Glomerular visceral epithelial cell (primary cell): Measurements from ENCODE around the gene EPS8L3.
"Not testable (repeated sequence)": the region's sequence is repeated elsewhere in the genome, so short reads cannot be mapped to it uniquely, and the experiment has no call there.

Source experiments
- DNase-seq: peaks from one replicate; pipeline ENCODE4 v3.0.0-alpha.2; 2016; ENCODE audit errors: extremely low spot score

EPS8L3 gene

GRCh38 chr1:109780982-109781381 lies 17.3 kb upstream of the EPS8L3 start:
- no peak for DNase-seq

GRCh38 chr1:109777980-109778625 lies 14.4 kb upstream of the EPS8L3 start:
- no peak for DNase-seq

- no peak for DNase-seq
Observed at GRCh38 chr1:109777436-109777835, 13.7 kb upstream of the EPS8L3 start.

GRCh38 chr1:109776911-109777310 lies 13.2 kb upstream of the EPS8L3 start:
- DNase-seq = peak; percentile 84

- DNase-seq = no peak
Observed at GRCh38 chr1:109776206-109776835, 12.6 kb upstream of the EPS8L3 start.

GRCh38 chr1:109775398-109775797 lies 11.7 kb upstream of the EPS8L3 start:
- peak; percentile 25 for DNase-seq

GRCh38 chr1:109773900-109774485 lies 10.3 kb upstream of the EPS8L3 start:
- no peak for DNase-seq

- peak; percentile 80 for DNase-seq
Observed at GRCh38 chr1:109773203-109773899, 9.6 kb upstream of the EPS8L3 start.

GRCh38 chr1:109772658-109773202 lies 9.0 kb upstream of the EPS8L3 start:
- DNase-seq = no peak

GRCh38 chr1:109771712-109772657 lies 8.3 kb upstream of the EPS8L3 start:
- no peak for DNase-seq

GRCh38 chr1:109770331-109771095 lies 6.8 kb upstream of the EPS8L3 start:
- no peak for DNase-seq

GRCh38 chr1:109769330-109770078 lies 5.8 kb upstream of the EPS8L3 start:
- DNase-seq = peak; percentile 80

- DNase-seq = no peak
Observed at GRCh38 chr1:109768820-109769219, 5.1 kb upstream of the EPS8L3 start.

GRCh38 chr1:109768335-109768650 lies 4.6 kb upstream of the EPS8L3 start:
- DNase-seq = no peak

- no peak for DNase-seq
Observed at GRCh38 chr1:109767637-109768334, 4.1 kb upstream of the EPS8L3 start.

- not testable (repeated sequence) for DNase-seq
Observed at GRCh38 chr1:109766991-109767636, 3.4 kb upstream of the EPS8L3 start.

GRCh38 chr1:109765896-109766615 lies 2.3 kb upstream of the EPS8L3 start:
- DNase-seq = no peak

- no peak for DNase-seq
Observed at GRCh38 chr1:109765483-109765815, 1.7 kb upstream of the EPS8L3 start.
